HTERT RPE-1 (cell line): ENCODE measurements around the gene PCNX1.
"Not testable (repeated sequence)": the region's sequence is repeated elsewhere in the genome, so short reads cannot be mapped to it uniquely, and the experiment has no call there.

Experiments
- in situ Hi-C: fragments of 300-500 bp; cut with MboI; formaldehyde crosslinking; loops from 4 replicates; pipeline ENCODE4 v1.14.3; 2020; ENCODE audit warnings: low sequenced_read_pairs

PCNX1 gene

GRCh38 chr14:71006200-71006563, 98.9 kb downstream of the PCNX1 start:
- in situ Hi-C loops: no loop called here

GRCh38 chr14:71011479-71011878, 104.2 kb downstream of the PCNX1 start:
- in situ Hi-C loops: no loop called here

DNA sequence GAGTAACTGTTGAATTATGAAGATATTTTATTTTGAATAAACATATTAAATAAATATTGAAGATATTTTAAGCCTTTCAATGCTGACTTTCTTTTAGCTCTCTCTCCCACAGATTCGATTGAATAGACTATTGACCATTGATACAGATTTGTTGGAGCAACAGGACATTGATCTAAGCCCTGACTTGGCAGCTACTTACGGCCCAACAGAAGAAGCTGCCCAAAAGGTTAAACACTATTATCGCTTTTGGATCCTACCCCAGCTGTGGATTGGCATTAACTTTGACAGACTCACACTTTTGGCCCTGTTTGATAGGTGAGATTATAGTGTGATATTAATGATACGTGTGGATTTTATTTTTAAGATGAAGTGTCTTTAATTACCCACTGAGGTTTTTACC, 105.6 kb downstream of the PCNX1 start:
- in situ Hi-C loops: no loop called here

- in situ Hi-C loops: no loop called here
Observed at GRCh38 chr14:71013551-71014192, 106.4 kb downstream of the PCNX1 start.

GRCh38 chr14:71019917-71020316, 112.7 kb downstream of the PCNX1 start:
- in situ Hi-C loops: not testable (repeated sequence)

GRCh38 chr14:71021347-71022011, 114.2 kb downstream of the PCNX1 start:
- in situ Hi-C loops: no loop called here

GRCh38 chr14:71022012-71022869, 115.0 kb downstream of the PCNX1 start:
- in situ Hi-C loops: no loop called here

DNA sequence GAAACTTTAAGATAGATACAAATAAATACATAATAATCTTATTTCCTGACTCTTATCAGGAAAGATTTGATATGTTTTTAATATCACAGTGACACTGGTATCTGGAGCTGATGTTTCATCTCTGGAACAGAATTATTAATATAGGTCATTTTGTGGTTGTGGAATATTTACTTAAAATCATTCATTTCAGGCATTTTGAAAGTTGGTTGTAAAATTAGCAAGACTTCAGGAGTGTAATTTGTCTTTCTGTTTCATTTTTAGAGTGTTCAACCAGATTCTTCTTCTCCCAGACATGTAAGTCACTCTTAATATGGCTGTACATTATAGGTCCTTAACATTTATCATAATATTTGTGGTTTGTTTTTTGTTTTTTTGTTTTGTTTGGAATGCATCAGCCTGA, 115.7 kb downstream of the PCNX1 start:
- in situ Hi-C loops: no loop called here

- in situ Hi-C loops: no loop called here
Observed at GRCh38 chr14:71029236-71029781, 122.0 kb downstream of the PCNX1 start.

DNA sequence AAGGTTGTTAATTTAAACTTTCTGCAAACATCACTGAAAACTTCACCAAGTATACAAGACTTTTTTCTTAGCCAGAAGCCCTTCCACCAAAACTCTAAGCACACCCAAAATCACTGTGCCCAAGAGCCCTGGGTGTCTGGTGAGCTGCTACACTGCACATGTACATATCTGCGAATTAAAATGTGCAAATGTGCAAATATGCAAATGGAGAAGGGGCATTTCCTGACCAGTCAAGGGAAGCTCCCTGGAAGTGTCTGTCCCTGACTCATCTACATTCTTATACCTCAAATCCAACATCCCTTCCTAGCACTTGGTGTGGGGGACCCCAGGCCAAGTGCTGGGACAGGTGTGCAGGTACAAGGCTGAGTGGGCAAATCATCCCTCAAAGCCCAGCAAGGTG, 123.7 kb downstream of the PCNX1 start:
- in situ Hi-C loops: no loop called here

- in situ Hi-C loops: no loop called here
Observed at GRCh38 chr14:71036433-71036832, 129.2 kb downstream of the PCNX1 start.

DNA sequence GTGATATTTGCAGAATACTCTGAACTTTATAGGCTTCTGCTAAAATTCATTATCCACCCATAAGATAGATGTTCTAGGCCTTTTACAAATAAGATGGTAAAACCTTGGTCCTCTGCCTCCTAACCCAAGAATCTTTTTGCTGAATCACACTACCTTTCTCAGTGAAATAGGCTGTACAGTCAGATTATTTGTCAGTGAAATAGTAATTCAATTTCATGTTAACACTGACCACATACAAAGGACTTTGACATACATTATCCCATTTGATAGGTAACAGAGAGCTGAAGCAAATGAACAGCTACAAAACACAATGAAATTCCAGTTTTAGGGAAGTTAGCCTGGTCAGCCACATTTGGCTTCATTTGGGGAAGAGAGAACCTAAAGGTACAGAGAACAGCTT, 141.1 kb downstream of the PCNX1 start:
- in situ Hi-C loops: no loop called here

GRCh38 chr14:71049435-71050133, 142.3 kb downstream of the PCNX1 start:
- in situ Hi-C loops: no loop called here

- in situ Hi-C loops: no loop called here
Observed at GRCh38 chr14:71050227-71050823, 143.1 kb downstream of the PCNX1 start.

- in situ Hi-C loops: no loop called here
Observed at GRCh38 chr14:71054706-71055105, 147.4 kb downstream of the PCNX1 start.

DNA sequence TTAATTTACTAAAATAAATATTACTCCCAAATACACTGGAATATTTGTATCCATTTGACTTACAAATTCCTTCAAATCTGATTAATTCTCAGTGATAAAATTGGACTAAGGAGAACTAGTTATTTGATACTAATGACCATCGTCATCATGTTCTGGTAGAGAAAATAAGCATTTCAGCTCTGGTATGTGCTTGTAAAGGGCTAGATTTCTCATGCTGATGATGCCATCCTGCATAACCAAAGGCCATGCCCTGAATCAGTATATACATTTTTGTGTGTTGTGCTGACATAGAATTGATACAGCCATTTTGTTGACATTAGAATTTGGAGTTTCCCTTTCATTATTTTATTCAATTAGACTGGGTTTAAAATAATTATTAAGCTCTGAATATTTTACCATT, 148.9 kb downstream of the PCNX1 start:
- in situ Hi-C loops: no loop called here

- in situ Hi-C loops: no loop called here
Observed at GRCh38 chr14:71060274-71060673, 153.0 kb downstream of the PCNX1 start.

DNA sequence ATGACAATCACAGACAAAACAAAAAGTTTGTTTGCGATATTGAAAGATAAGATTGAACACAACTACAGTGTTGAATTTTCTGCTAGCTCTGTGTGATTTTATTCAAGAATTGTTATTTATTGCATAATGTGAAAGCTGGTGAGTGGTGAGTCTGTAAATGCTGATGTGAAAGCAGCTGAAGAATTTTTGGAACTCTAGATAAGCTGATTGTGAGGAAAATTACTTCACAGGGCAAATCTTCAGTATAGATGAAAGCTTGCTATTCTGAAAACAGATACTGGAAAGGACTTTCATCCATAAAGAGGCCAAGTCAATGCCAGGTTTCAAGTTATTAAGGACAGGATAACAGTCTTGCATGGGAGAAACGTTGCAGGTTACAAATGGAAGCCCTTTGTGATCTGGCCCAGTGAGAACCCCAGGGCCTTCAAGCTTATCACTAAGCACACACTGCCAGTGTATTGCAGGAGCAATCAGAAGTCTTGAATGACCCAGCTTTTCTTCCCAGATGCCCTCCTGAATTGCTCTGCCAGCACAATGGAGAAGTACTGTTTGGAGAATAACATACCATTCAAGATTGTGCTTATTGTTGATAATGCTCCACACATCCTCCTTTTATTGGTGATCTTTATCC, 153.7 kb downstream of the PCNX1 start:
- in situ Hi-C loops: no loop called here

- in situ Hi-C loops: no loop called here
Observed at GRCh38 chr14:71061458-71061857, 154.2 kb downstream of the PCNX1 start.
